ENCODE measurements around the gene EOMES. TPM values are rescaled to one million over a fixed set of nuclear protein-coding genes. Genes with fewer than 3 reads are reported as not detected.

The EOMES gene
- total RNA-seq, 6 donors from 2014 or later = 0.44 to 2.1 (median 1.1) TPM

DNA sequence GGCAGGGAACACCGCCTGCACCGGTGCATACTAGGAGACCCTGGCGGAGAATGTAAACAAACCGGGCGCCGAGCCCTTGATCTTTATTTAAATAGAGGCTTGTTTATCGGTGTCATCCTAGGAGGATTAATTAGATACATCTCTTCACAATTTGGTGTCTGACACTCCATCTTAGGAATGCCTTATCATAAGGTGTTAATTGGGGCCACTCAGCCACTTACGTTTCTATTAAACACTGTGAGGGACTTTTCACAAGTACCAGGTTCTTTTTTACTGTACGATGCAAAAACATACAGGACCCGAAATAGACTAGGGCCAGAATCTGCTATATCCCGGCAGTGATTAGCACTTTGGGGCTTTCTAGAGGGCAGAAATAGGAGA is 8.0 kb downstream of the EOMES start:
- no peaks in the 10 kb centered on the region for H3K36me3 ChIP-seq
- DNase-seq (no peak), ATAC-seq (ENCODE audit: low FRiP score in 2 of 2) (no peak)
- peak overlapping the region in 3 of 4 donors; percentile 40 to 63 (median 59) for H3K4me3 ChIP-seq
- TF ChIP-seq POLR2A (IDR thresholded peaks at IDR 0.05) = no peak
- no peak for TF ChIP-seq POLR2AphosphoS5 (IDR thresholded peaks at IDR 0.05)
- TF ChIP-seq, protein P1, sequence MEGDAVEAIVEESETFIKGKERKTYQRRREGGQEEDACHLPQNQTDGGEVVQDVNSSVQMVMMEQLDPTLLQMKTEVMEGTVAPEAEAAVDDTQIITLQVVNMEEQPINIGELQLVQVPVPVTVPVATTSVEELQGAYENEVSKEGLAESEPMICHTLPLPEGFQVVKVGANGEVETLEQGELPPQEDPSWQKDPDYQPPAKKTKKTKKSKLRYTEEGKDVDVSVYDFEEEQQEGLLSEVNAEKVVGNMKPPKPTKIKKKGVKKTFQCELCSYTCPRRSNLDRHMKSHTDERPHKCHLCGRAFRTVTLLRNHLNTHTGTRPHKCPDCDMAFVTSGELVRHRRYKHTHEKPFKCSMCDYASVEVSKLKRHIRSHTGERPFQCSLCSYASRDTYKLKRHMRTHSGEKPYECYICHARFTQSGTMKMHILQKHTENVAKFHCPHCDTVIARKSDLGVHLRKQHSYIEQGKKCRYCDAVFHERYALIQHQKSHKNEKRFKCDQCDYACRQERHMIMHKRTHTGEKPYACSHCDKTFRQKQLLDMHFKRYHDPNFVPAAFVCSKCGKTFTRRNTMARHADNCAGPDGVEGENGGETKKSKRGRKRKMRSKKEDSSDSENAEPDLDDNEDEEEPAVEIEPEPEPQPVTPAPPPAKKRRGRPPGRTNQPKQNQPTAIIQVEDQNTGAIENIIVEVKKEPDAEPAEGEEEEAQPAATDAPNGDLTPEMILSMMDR (IDR thresholded peaks at IDR 0.05) = no peak
- no peak for TF ChIP-seq EP300 (IDR thresholded peaks at IDR 0.05)
- H3K27ac ChIP-seq = peak overlapping the region in 2 of 4 donors; percentile 19 to 40
- 6 to 15% methylated on average over 11 of the region's 11 CpGs for WGBS, 2 donors
- no peaks in the 10 kb centered on the region for H3K9me3 ChIP-seq
- peaks cover 0 to 29% (median 11%) of the 10 kb centered on the region in 4 donors for H3K27me3 ChIP-seq
- H3K4me1 ChIP-seq = peaks cover 28 to 38% (median 33%) of the 10 kb centered on the region in 4 donors

DNA sequence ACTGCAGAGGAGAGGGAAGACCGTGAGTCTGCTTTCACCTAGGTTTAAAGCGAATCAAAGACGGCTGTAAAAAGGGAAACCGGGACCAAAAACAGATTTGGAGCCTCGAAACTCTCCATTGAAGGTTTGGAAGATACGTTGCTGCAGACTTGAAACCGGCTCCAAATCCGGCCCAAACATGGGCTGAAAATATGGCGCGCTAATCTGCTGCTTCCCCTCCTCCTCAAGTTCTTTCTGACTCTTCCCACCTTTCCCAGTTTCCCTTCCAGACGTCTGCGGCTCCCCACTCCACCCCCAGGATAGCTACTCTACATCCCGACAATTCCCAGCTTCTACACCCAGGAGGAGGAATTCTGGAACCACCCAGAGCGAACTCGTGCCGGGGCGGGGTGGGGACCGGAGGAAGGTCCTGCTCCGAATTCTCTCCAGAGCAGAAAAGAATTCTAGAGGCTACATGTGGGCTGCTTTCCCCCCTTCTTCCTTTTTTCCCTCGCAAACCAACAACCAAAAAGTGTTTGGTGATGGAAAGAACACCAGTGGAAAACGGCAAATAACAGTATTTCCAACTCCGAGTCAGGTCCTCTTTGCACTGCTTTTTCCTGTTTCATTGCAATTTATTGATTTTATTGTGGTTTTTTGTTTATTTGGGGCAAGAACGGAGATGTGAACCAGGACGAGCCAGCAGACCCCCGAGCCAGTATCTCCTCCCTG is 8.5 kb downstream of the EOMES start:
- ATAC-seq (ENCODE audit: low FRiP score in 2 of 2) (peak in 1 of 2 donors; percentile 8), DNase-seq (no peak)
- Histone ChIP-seq H3K9me3 (no peaks in the 10 kb centered on the region), H3K4me3 (peak overlapping the region; percentile 12 to 63 (median 50)), H3K36me3 (no peaks in the 10 kb centered on the region), H3K27me3 (peaks cover 0 to 29% (median 11%) of the 10 kb centered on the region in 4 donors), H3K27ac (peak overlapping the region in 2 of 4 donors; percentile 27 to 40), H3K4me1 (peaks cover 28 to 38% (median 33%) of the 10 kb centered on the region in 4 donors)
- 5 to 6% methylated on average over 25 of the region's 25 CpGs for WGBS, 2 donors
- TF ChIP-seq POLR2AphosphoS5 (IDR thresholded peaks at IDR 0.05) = no peak
- TF ChIP-seq, protein P1 (IDR thresholded peaks at IDR 0.05) = no peak
- TF ChIP-seq EP300 (IDR thresholded peaks at IDR 0.05) = no peak
- no peak for TF ChIP-seq POLR2A (IDR thresholded peaks at IDR 0.05)

DNA sequence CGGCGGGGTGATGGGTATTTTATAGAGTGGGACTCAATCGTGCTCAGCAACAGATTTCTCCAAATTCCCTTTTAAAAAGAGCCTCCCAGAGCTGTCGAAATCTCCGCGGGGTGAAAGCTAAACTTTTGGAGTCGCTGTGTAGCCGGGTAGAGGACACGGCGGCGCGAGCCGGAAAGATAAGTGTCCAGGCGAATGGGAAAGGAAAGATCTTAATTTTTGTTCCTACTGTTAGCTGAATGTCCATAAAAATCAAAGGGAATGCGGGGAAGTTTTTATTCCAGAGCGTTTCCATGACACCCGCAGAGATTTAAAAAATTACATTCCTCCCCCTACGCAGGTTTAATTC is 9.1 kb downstream of the EOMES start:
- DNase-seq (no peak), ATAC-seq (ENCODE audit: low FRiP score in 2 of 2) (peak in 1 of 2 donors; percentile 42)
- peak overlapping the region; percentile 12 to 63 (median 50) for H3K4me3 ChIP-seq
- no peaks in the 10 kb centered on the region for H3K9me3 ChIP-seq
- H3K27ac ChIP-seq = peak overlapping the region in 3 of 4 donors; percentile 22 to 50 (median 41)
- TF ChIP-seq, protein P1 (IDR thresholded peaks at IDR 0.05) = no peak
- TF ChIP-seq POLR2A (IDR thresholded peaks at IDR 0.05) = no peak
- peaks cover 0 to 29% (median 11%) of the 10 kb centered on the region in 4 donors for H3K27me3 ChIP-seq
- peaks cover 28 to 38% (median 33%) of the 10 kb centered on the region in 4 donors for H3K4me1 ChIP-seq
- no peaks in the 10 kb centered on the region for H3K36me3 ChIP-seq
- 2 to 4% methylated on average over 18 of the region's 18 CpGs for WGBS, 2 donors

DNA sequence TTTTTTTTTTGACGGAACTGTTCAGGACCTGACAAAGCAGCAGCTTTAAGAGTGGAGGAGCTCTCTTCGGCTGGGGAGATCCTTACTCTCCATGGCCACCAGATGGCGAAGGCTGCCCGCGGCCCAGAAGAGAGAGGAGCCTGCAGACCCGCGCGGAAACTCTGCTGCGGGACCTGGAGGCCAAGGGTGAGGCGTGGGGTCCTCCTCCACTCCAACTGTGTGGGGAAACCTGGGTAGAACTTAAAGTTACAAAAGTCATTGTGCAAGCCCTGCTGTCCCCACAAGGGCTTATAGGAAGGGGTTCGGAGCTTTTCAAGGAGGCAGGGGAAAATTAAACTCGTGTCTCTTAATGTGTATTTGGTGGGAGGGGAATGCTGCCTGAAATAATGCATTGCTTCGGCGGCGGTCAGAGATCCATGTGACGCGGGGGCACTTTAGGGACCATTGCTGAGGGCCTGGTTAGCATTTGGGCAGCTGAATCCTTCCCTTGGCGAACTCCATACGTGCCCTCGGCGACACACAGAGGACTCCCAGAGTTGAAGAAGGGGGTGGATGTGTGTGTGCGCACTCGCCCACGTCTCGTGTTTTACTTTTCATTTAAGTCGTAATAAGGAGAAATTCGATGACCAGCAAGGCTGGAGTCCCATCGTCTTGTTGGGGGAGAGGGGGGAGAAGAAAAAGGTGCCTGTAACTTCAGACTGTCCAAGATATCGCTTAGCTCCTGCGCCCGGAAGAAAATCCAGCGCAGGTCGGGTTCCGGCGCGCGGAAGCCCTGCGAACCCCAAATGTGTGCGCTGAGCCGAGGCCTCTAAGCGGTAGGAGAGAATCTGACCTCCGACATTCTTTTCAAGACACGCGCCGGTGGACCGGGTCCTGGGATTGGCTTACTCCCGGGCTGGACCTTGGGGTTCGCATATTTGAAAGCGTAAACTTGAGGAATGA is 9.7 kb downstream of the EOMES start:
- Histone ChIP-seq H3K27me3 (peaks cover 0 to 29% (median 11%) of the 10 kb centered on the region in 4 donors), H3K36me3 (no peaks in the 10 kb centered on the region), H3K9me3 (no peaks in the 10 kb centered on the region), H3K4me3 (peak overlapping the region; percentile 12 to 63 (median 50)), H3K27ac (peak overlapping the region in 3 of 4 donors; percentile 22 to 50 (median 41)), H3K4me1 (peaks cover 28 to 38% (median 33%) of the 10 kb centered on the region in 4 donors)
- TF ChIP-seq, protein P1 (IDR thresholded peaks at IDR 0.05) = peak; percentile 57 to 75 (median 66)
- no peak for TF ChIP-seq POLR2A (IDR thresholded peaks at IDR 0.05)
- ATAC-seq (ENCODE audit: low FRiP score in 2 of 2) (peak; percentile 92 to 95), DNase-seq (peak; percentile 78 to 87)
- 0 to 2% methylated on average over 39 to 41 of the region's 49 CpGs for WGBS, 2 donors

Measured in upper lobe of left lung (tissue), 6 donors.